Adrenal gland (tissue), 5 donors: ENCODE measurements around the gene KLF16.

Source experiments
- CTCF ChIP-seq, 6 experiments: fragments of 450-650 bp in 4 of 6; fragments of 200-600 bp in 2 of 6; sonication (generic) in 1 of 6; IDR thresholded peaks; 1 replicate in 5 of 6; 2 replicates in 1 of 6; pipeline versions ENCODE4 v1.5.1 to v1.8.0; 2016 to 2021; ENCODE audit warnings: antibody characterized with exemption in 6 of 6, mild to moderate bottlenecking in 2 of 6, moderate library complexity in 1 of 6
- POLR2A ChIP-seq, 2 donors: fragments of 450-650 bp; IDR thresholded peaks; one replicate each; pipeline ENCODE4 v1.6.1; 2017; ENCODE audit warnings: antibody characterized with exemption in 2 of 2, mild to moderate bottlenecking in 2 of 2, moderate library complexity in 1 of 2
- donor health status: DM: no; HTN: no; CAD: no.

- TF ChIP-seq CTCF (IDR thresholded peaks at IDR 0.05) (peak in 5 of 6 experiments; percentile 12 to 46 (median 26)), POLR2A (IDR thresholded peaks at IDR 0.05) (no peak)
Measured at GRCh38 chr19:1811942-1812425, 51.4 kb downstream of the KLF16 start, which contains the start of gene ATP8B3.
